IPS-18a (cell line): Measurements from ENCODE around the gene TMED3.

ENCODE experiments used
- H3K27ac ChIP-seq: one replicate; pipeline ENCODE4 v1.5.1; 2013; ENCODE audit warnings: low read length
- H3K27me3 ChIP-seq: one replicate; pipeline ENCODE4 v1.6.1; 2013; ENCODE audit warnings: mild to moderate bottlenecking, low read length; ENCODE audit not compliant: control insufficient read depth, insufficient read depth
- H3K36me3 ChIP-seq: one replicate; pipeline ENCODE4 v1.6.1; 2013; ENCODE audit warnings: low read depth, low read length; ENCODE audit not compliant: control insufficient read depth
- H3K4me1 ChIP-seq: one replicate; pipeline ENCODE4 v1.6.1; 2013; ENCODE audit warnings: low read depth, low read length; ENCODE audit not compliant: control insufficient read depth
- H3K4me3 ChIP-seq: one replicate; pipeline ENCODE4 v1.5.1; 2013; ENCODE audit warnings: low read length
- H3K9ac ChIP-seq: one replicate; pipeline ENCODE4 v1.6.1; 2013; ENCODE audit warnings: mild to moderate bottlenecking, low read length, moderate library complexity
- H3K9me3 ChIP-seq: one replicate; pipeline ENCODE4 v1.6.1; 2013; ENCODE audit warnings: low read depth, low read length; ENCODE audit not compliant: control insufficient read depth

The TMED3 gene

DNA sequence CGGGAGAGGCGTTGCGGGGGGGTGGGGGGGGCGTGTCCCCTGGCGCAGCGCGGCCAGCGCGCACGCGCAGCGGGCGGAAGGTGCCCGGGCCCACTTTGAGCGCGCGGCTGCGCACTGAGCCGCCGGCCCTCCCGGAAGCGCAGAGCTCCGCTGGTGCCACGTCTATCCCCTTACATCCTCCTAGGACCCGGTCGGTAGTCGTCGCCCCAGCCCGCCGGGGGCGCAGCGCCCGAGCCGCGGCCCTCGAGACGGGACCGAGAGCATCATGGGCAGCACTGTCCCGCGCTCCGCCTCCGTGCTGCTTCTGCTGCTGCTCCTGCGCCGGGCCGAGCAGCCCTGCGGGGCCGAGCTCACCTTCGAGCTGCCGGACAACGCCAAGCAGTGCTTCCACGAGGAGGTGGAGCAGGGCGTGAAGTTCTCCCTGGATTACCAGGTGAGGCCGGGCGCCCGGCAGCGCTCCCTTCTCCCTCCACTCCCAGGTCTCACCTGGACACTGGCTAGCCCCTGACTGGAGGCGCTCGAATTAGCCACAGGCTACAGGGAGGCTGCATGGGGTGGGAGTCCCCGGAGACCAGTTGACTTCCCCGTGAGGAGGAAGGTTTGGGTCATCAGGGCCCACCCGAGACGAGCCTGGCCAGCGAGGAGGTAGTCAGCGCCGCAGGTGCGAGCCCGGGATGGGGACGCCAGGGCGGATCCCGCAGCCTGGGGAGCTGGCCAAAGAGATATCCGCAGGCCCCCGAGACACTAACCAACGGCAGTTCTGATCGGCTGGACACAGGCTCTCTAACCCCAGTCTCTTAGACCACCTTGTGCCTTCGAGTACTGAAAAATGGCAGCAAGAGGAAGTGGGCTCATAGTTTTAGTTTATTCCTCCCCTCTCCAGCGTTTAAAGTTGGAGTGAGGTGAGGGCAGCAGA lies at the start of gene TMED3:
Gene TMED3, plus strand, starts transcription at position 128 of the 916 bp plus-strand sequence. Its CDS starts 138 bp downstream, at position 266.
- peaks cover 36% of the 10 kb centered on the region for H3K27me3 ChIP-seq
- no peak within 1 kb of the TSS for H3K27ac ChIP-seq
- peaks cover 27% of the 10 kb centered on the region for H3K36me3 ChIP-seq
- peak within 1 kb of the TSS; percentile 91 for H3K4me3 ChIP-seq
- peaks cover 10% of the 10 kb centered on the region for H3K4me1 ChIP-seq
- H3K9me3 ChIP-seq: no peaks in the 10 kb centered on the region
- H3K9ac ChIP-seq: peak within 1 kb of the TSS; percentile 83

DNA sequence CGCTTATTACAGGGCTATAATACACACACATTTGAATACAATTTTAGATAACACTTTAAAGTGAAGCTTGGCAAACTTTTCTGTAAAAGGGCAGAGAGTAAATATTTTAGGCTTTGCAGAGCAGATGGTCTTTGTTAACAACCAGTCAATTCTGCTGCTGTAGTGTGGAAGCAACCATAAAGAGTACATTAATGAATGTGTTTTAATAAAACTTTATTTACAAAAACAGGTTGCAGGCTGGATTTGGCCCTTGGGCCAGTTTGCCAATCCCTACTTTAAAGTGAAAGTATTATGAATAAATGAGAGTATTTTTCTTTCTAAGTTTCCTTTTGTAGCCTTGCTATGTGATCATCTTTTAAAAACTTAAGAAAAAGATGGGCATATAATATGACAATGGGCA lies 49.1 kb upstream of the TMED3 start:
- H3K27me3 ChIP-seq: no peaks in the 10 kb centered on the region
- no peak overlapping the region for H3K27ac ChIP-seq
- no peaks in the 10 kb centered on the region for H3K9me3 ChIP-seq
- no peak overlapping the region for H3K9ac ChIP-seq
- no peaks in the 10 kb centered on the region for H3K4me1 ChIP-seq
- H3K4me3 ChIP-seq: no peak overlapping the region
- no peaks in the 10 kb centered on the region for H3K36me3 ChIP-seq

DNA sequence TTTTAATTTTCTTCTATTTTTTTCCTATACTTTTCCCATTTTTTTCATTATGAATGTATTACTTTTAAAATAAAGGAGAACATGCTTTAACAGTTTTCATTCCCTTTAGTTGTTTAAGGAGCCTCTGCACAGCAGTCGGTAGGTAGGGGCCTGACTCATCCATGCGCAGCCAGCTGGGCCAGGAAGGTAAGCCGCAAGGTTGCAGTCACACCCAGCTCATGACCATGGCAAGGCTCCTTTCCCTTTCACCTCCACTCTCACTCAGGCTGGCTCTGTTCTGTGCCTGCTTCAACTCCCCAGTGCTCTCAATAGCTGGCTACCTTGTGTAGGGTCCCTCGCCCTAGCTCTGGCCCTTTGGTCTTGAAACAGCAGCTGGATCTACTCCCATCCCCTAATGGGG lies 45.7 kb upstream of the TMED3 start:
- H3K36me3 ChIP-seq: no peaks in the 10 kb centered on the region
- H3K27me3 ChIP-seq: no peaks in the 10 kb centered on the region
- no peak overlapping the region for H3K4me3 ChIP-seq
- no peaks in the 10 kb centered on the region for H3K9me3 ChIP-seq
- no peaks in the 10 kb centered on the region for H3K4me1 ChIP-seq
- no peak overlapping the region for H3K27ac ChIP-seq
- no peak overlapping the region for H3K9ac ChIP-seq

DNA sequence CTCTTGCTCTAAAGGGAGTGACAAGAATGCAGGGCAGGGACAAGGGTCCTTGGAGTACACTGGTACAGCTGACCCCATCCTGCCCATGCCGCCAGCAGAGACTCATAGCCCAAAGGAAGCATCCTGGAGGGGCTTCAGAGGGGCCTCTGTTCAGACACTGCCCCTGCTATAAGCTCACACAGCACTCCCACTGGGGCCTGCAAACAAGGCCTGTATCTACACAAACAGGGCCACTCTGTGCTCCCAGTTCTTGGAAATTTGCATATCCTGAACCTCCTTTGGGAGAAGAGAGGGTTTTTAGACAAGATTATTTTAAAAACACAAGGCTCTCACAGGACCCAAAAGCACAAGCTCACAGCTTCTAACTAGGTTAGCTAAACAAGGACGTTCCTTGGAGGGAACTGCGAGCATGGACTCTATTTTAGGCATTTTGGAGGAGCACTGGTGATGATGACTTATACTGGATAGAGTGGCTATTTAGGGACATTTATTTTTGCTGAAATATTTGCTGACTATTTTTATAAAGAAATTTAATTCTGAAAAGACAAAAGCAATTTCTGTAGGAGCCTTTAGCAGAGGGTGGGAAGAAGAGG lies 44.8 kb upstream of the TMED3 start:
- Histone ChIP-seq H3K36me3 (no peaks in the 10 kb centered on the region), H3K27ac (no peak overlapping the region), H3K9me3 (no peaks in the 10 kb centered on the region), H3K27me3 (no peaks in the 10 kb centered on the region), H3K4me3 (no peak overlapping the region), H3K4me1 (no peaks in the 10 kb centered on the region), H3K9ac (no peak overlapping the region)

DNA sequence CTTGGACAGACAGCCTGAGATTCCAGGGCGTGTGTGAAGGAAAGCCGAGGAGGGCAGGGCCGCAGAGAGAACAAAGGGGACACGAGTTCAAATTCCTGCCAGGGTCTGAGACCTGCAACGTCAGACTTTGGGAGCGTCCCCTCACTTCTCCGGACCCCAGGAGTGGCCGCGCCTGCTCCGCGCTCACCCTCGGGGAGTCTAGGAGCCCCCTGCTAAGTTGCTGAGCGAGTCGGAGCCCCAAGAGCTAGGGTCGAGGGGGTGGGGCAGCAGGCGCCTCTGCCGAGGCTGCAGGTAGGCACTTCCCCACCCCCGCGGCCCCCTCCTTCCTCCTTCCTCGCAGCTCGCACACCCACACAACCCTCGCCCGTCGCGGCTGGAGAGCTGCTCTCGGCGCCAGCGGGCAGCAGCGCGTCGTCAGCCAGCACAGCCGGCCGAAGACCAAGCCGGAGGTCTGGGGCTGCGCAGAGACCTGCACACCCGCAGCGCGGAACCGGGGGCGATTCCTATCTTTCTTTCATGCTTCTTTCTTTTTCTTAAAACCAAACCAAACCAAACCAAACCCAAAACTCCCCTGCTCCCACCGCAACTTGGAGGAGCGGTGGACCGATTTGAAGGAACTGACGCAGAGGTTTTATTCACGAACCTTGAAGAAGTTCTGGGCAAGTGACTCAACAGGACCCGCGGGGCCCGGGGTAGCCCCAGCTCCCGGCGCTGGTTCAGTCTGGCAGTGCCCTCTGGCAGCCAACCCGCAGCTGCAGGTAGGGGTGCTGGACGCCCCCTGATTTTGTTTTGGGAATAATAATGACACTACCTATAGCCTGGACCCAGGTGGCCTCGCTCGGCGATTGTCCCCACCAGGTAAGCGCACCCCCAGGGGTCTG lies 28.3 kb upstream of the TMED3 start, which contains the start of gene ANKRD34C:
Gene ANKRD34C, plus strand, starts transcription at position 352 of the 881 bp plus-strand sequence. CDS start 10,563 bp downstream, outside the sequence.
- Histone ChIP-seq H3K9ac (no peak within 1 kb of the TSS), H3K9me3 (no peaks in the 10 kb centered on the region), H3K27ac (no peak within 1 kb of the TSS), H3K27me3 (peaks cover 75% of the 10 kb centered on the region), H3K4me3 (peak within 1 kb of the TSS; percentile 51), H3K36me3 (no peaks in the 10 kb centered on the region), H3K4me1 (peaks cover 5% of the 10 kb centered on the region)

DNA sequence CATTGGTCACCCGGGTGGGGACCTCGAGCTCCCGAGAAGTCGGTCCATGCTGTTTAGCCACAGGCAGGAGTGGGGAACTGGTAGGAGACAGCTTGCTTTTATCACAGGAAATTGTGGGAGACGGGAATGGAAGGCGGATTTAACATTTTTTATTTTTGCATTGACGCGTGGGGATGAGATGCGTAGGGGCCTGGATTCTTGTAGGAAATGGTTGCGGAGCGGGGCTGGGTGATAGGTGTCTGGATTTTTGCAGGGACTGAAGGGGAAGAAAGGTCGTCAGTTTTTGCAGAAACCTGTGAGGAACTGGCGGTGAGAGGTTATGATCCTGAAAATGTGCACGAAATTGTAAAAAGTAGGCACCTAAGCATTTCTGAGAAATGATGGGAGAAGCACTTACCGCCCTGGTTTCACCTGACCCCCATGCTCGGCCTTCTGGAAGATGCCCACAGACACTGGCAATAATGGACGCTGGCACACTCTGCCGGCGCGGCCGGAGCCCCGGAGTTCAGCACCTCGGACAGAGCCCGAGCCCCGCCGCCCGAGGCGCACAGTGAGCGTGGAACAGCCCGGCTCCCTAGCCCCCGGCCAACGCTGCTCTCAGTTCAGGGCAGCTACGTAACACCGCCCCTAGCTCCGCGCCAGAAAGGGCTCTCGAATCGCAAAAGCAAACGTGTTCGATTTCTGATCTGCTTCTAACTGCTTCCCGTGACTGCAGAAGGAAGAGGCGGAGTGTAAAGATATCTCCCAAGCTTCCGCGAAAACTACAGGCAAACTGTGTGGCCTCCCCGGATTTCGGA lies 27.5 kb upstream of the TMED3 start:
- H3K4me1 ChIP-seq: peaks cover 5% of the 10 kb centered on the region
- no peaks in the 10 kb centered on the region for H3K9me3 ChIP-seq
- H3K4me3 ChIP-seq: peak overlapping the region; percentile 21
- H3K27ac ChIP-seq: no peak overlapping the region
- no peak overlapping the region for H3K9ac ChIP-seq
- H3K27me3 ChIP-seq: peaks cover 75% of the 10 kb centered on the region
- H3K36me3 ChIP-seq: no peaks in the 10 kb centered on the region

DNA sequence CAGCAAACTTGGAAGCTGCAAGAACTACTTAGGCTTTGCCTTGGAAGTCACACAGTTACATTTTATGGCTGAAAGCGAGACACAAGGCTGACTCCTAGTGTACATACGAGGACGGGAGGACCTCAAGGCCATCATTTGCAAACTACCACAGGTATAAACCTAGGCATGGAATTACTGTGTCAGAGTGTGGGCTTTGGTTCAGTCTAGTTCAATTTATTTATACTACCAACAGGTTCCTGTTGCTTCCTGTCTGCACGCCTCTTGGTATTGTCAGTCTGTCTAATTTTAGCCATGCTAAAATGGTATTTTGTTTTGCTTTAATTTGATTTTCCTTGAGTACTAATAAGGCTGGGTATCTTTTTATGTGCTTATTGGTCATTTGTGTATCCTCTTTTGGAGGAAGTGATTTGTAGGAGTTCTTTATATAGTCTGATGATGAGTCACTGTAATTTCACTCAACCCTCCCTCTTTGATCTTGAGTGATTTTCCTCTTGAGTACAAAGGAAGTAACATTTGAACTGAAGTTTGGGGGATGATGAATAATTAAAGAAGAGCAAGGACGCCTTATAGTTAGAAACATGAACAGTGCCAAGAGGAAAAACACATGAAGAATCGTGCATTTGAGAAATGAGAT lies 20.2 kb upstream of the TMED3 start:
- no peaks in the 10 kb centered on the region for H3K36me3 ChIP-seq
- no peak overlapping the region for H3K27ac ChIP-seq
- peaks cover 16% of the 10 kb centered on the region for H3K27me3 ChIP-seq
- no peak overlapping the region for H3K9ac ChIP-seq
- H3K4me3 ChIP-seq: no peak overlapping the region
- no peaks in the 10 kb centered on the region for H3K4me1 ChIP-seq
- H3K9me3 ChIP-seq: no peaks in the 10 kb centered on the region

DNA sequence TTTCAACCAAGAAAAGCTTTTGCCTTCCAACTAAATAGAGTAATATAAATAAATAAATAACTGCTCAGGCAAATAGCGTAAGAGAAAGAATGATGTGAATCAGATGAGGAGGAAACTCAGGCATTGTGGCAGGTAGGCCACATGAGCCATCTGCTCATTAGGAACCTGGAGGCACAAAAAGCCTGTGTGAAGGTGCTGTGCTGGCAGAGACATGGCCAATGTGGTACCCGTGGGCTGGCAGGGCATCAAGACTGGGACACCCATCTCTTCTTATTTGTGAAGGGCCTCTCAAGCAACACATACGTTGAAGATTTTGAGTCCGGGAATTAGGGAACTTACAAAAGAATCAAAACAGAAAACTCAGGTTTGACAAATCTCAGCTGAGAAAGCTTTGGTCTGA lies 18.9 kb upstream of the TMED3 start:
- H3K9ac ChIP-seq: no peak overlapping the region
- no peak overlapping the region for H3K4me3 ChIP-seq
- peaks cover 4% of the 10 kb centered on the region for H3K27me3 ChIP-seq
- no peaks in the 10 kb centered on the region for H3K9me3 ChIP-seq
- H3K4me1 ChIP-seq: no peaks in the 10 kb centered on the region
- H3K27ac ChIP-seq: no peak overlapping the region
- H3K36me3 ChIP-seq: no peaks in the 10 kb centered on the region

DNA sequence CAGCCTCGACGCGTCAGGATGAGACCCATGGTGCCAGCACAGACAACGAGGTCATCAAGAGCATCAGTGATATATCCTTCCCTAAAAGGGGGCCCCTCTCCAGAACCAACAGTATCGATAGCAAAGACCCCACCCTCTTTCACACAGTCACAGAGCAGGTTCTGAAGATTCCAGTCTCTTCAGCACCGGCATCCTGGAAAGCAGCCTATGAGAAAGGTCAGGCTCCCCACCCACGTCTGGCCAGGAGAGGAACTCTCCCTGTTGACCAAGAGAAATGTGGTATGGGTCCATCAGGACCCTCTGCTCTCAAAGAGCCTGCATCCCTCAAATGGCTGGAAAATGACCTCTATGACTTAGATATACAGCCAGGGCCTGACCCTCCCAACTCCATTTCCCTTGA lies 16.8 kb upstream of the TMED3 start:
- H3K9me3 ChIP-seq: no peaks in the 10 kb centered on the region
- H3K27me3 ChIP-seq: peaks cover 12% of the 10 kb centered on the region

DNA sequence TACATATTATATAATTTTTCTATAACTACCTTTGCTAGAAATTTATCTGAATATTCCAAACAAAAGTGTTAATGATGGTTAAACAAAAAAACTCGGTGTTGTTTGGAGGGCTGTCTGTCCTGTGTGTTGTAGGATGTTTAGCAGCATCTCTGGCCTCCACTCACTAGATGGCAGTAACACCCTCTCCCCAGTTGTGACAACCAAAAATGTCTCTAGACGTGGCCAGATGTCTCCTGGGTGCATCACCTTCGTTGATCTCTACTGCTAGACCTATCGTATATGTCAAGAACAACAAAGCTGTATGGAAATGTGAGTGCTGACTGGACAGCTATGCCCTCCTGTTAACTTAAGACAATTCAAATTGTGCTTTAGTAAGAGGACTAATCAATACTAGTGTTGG lies 14.3 kb upstream of the TMED3 start:
- Histone ChIP-seq H3K4me1 (no peaks in the 10 kb centered on the region), H3K27me3 (peaks cover 29% of the 10 kb centered on the region), H3K36me3 (no peaks in the 10 kb centered on the region), H3K9ac (no peak overlapping the region), H3K9me3 (no peaks in the 10 kb centered on the region), H3K4me3 (no peak overlapping the region), H3K27ac (no peak overlapping the region)

More for the DNA sequence above, 16.8 kb upstream of the TMED3 start:
- no peak overlapping the region for H3K9ac ChIP-seq
- no peaks in the 10 kb centered on the region for H3K4me1 ChIP-seq
- no peak overlapping the region for H3K27ac ChIP-seq
- no peak overlapping the region for H3K4me3 ChIP-seq
- H3K36me3 ChIP-seq: no peaks in the 10 kb centered on the region
